ENCODE results near the gene LRRC8C. TPM values are rescaled to one million over a fixed set of nuclear protein-coding genes. Genes with fewer than 3 reads are reported as not detected.
A peak's percentile ranks its signal among the peaks of the same experiment; 100 is the strongest.

LRRC8C gene
- total and polyA plus RNA-seq, 2 donors (not counting 1 experiment from before 2014, with no cell fraction given) = 3.9 to 6.8 TPM

DNA sequence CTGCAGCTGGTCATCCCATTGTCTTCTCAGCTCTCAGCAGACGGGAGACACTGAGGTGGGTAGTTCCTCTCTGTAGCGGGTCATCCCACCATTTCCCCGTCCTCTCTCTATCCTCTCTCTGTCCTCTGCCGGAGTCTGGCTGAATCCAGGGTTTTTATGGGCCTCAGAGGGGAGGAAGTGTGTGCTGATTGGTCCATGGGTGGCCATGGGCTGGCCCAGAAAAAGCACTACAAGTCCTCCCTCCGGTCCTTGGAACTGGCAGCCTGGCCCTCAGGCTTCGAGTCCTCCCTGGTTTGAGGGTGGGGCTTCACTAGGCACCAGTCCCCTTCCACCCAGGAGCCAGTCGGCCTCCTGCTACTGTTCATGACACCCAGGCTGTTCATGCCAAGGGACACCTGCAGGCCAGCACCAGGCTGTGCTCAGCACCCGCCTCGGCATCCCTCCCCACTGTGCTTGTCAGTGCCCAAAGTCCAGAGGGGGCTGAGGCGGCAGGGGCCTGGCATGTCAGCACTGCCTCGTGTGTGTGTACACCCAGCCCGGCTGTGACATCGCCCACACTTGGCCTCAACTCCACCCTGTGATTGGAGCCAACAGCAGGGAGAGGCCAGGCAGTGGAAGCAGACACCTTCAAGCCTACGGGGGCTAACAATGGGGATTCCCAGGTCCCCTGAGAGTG, 23.0 kb upstream of the LRRC8C start:
- Histone ChIP-seq H3K4me2 (replicated peaks; ENCODE audit: low read depth, low read length, poor library complexity, severe bottlenecking) (no peak overlapping the region), H2AFZ (ENCODE audit: insufficient read depth, low read depth, low read length, poor library complexity, severe bottlenecking) (no peak overlapping the region), H4K20me1 (ENCODE audit: control insufficient read depth, insufficient read depth, low read length, poor library complexity, severe bottlenecking) (no peaks in the 10 kb centered on the region), H3K79me2 (ENCODE audit: control insufficient read depth, insufficient read depth, low read length) (no peaks in the 10 kb centered on the region), H3K27me3 (replicated peaks in 1 of 4; ENCODE audit: control extremely low read depth in 1 of 4, control insufficient read depth in 3 of 4, insufficient read depth in 4 of 4, low read length in 3 of 4) (no peaks in the 10 kb centered on the region), H3K9me3 (ENCODE audit: control extremely low read depth in 1 of 3, control insufficient read depth in 2 of 3, insufficient read depth in 1 of 3, low read length in 2 of 3) (peaks cover 0 to 6% (median 0%) of the 10 kb centered on the region in 3 donors), H3K4me3 (ENCODE audit: control extremely low read depth in 1 of 5, extremely low read depth in 1 of 5, insufficient read depth in 1 of 5, low read depth in 2 of 5, low read length in 4 of 5) (no peak overlapping the region), H3K4me1 (ENCODE audit: control insufficient read depth in 2 of 2, insufficient read depth in 2 of 2, low read length in 2 of 2) (peaks cover 44 to 58% of the 10 kb centered on the region in 2 donors), H3K27ac (ENCODE audit: low read length in 2 of 2) (no peak overlapping the region), H3K9ac (ENCODE audit: low read length) (no peak overlapping the region), H3K36me3 (replicated peaks in 1 of 2; ENCODE audit: control extremely low read depth in 1 of 2, control insufficient read depth in 1 of 2, extremely low read depth in 1 of 2, insufficient read depth in 2 of 2, low read length in 1 of 2) (no peaks in the 10 kb centered on the region)
- Mint-ChIP-seq H3K4me1 (peaks cover 56% of the 10 kb centered on the region), H3K27ac (peak overlapping the region; percentile 26), H3K9me3 (ENCODE audit: insufficient read depth) (no peaks in the 10 kb centered on the region), H3K27me3 (no peaks in the 10 kb centered on the region), H3K4me3 (no peak overlapping the region)
- ChIA-PET POLR2A (no interaction called here), CTCF (interaction anchor here (11.5 kb wide), 1 partner anchor 153 kb away, joined by 83 read pairs; no protein-coding TSS in a partner anchor)
- 84% methylated on average over 10 of the region's 14 CpGs for WGBS (ENCODE audit: insufficient coverage)
- TF ChIP-seq EZH2 (IDR thresholded peaks at IDR 0.05; ENCODE audit: borderline replicate concordance, insufficient read depth, low read depth, low read length, poor library complexity, severe bottlenecking) (no peak), CTCF (IDR thresholded peaks at IDR 0.05) (no peak)
- intact Hi-C loops (cut with micrococcal nuclease) = no loop called here
- DNase-seq = peak; percentile 34
- no peak for ATAC-seq (ENCODE audit: low read depth)

- Histone ChIP-seq H3K36me3 (replicated peaks in 1 of 2; ENCODE audit: control extremely low read depth in 1 of 2, control insufficient read depth in 1 of 2, extremely low read depth in 1 of 2, insufficient read depth in 2 of 2, low read length in 1 of 2) (no peaks in the 10 kb centered on the region), H3K9ac (ENCODE audit: low read length) (no peak overlapping the region), H3K4me1 (ENCODE audit: control insufficient read depth in 2 of 2, insufficient read depth in 2 of 2, low read length in 2 of 2) (peaks cover 44 to 58% of the 10 kb centered on the region in 2 donors), H3K27ac (ENCODE audit: low read length in 2 of 2) (no peak overlapping the region), H3K4me3 (ENCODE audit: control extremely low read depth in 1 of 5, extremely low read depth in 1 of 5, insufficient read depth in 1 of 5, low read depth in 2 of 5, low read length in 4 of 5) (no peak overlapping the region), H3K27me3 (replicated peaks in 1 of 4; ENCODE audit: control extremely low read depth in 1 of 4, control insufficient read depth in 3 of 4, insufficient read depth in 4 of 4, low read length in 3 of 4) (no peaks in the 10 kb centered on the region), H3K9me3 (ENCODE audit: control extremely low read depth in 1 of 3, control insufficient read depth in 2 of 3, insufficient read depth in 1 of 3, low read length in 2 of 3) (peaks cover 0 to 6% (median 0%) of the 10 kb centered on the region in 3 donors), H3K79me2 (ENCODE audit: control insufficient read depth, insufficient read depth, low read length) (no peaks in the 10 kb centered on the region), H4K20me1 (ENCODE audit: control insufficient read depth, insufficient read depth, low read length, poor library complexity, severe bottlenecking) (no peaks in the 10 kb centered on the region), H2AFZ (ENCODE audit: insufficient read depth, low read depth, low read length, poor library complexity, severe bottlenecking) (no peak overlapping the region), H3K4me2 (replicated peaks; ENCODE audit: low read depth, low read length, poor library complexity, severe bottlenecking) (peak overlapping the region; percentile 7)
- WGBS (ENCODE audit: insufficient coverage) = 81% methylated on average over 14 of the region's 15 CpGs
- no peaks in the 10 kb centered on the region for H3K9me3 Mint-ChIP-seq (ENCODE audit: insufficient read depth)
- H3K4me3 Mint-ChIP-seq = no peak overlapping the region
- ATAC-seq (ENCODE audit: low read depth) (peak; percentile 38), DNase-seq (no peak)
- intact Hi-C loops (cut with micrococcal nuclease) = no loop called here
- H3K4me1 Mint-ChIP-seq = peaks cover 55% of the 10 kb centered on the region
- TF ChIP-seq CTCF (IDR thresholded peaks at IDR 0.05) = no peak
- TF ChIP-seq EZH2 (IDR thresholded peaks at IDR 0.05; ENCODE audit: borderline replicate concordance, insufficient read depth, low read depth, low read length, poor library complexity, severe bottlenecking) = no peak
- no peak overlapping the region for H3K27ac Mint-ChIP-seq
- no peaks in the 10 kb centered on the region for H3K27me3 Mint-ChIP-seq
- ChIA-PET CTCF (interaction anchor here (1.8 to 2.0 kb wide), 2 partner anchors 11 to 153 kb away, joined by 8 to 13 read pairs; no protein-coding TSS in a partner anchor), POLR2A (no interaction called here)
Observed at GRCh38 chr1:89610457-89611011, 22.4 kb upstream of the LRRC8C start.
